GM18868 (cell line): ENCODE data around the gene ZNF213.
A peak's percentile ranks its signal among the peaks of the same experiment; 100 is the strongest.
"Not testable (repeated sequence)": the region's sequence is repeated elsewhere in the genome, so short reads cannot be mapped to it uniquely, and the experiment has no call there.

ENCODE experiments used
- ATAC-seq: cut with Tn5 transposase; IDR thresholded peaks from one replicate; pipeline ENCODE4 v1.9.1; 2021; ENCODE audit warnings: mild to moderate bottlenecking, moderate library complexity; ENCODE audit not compliant: unreplicated experiment

ZNF213 gene

DNA sequence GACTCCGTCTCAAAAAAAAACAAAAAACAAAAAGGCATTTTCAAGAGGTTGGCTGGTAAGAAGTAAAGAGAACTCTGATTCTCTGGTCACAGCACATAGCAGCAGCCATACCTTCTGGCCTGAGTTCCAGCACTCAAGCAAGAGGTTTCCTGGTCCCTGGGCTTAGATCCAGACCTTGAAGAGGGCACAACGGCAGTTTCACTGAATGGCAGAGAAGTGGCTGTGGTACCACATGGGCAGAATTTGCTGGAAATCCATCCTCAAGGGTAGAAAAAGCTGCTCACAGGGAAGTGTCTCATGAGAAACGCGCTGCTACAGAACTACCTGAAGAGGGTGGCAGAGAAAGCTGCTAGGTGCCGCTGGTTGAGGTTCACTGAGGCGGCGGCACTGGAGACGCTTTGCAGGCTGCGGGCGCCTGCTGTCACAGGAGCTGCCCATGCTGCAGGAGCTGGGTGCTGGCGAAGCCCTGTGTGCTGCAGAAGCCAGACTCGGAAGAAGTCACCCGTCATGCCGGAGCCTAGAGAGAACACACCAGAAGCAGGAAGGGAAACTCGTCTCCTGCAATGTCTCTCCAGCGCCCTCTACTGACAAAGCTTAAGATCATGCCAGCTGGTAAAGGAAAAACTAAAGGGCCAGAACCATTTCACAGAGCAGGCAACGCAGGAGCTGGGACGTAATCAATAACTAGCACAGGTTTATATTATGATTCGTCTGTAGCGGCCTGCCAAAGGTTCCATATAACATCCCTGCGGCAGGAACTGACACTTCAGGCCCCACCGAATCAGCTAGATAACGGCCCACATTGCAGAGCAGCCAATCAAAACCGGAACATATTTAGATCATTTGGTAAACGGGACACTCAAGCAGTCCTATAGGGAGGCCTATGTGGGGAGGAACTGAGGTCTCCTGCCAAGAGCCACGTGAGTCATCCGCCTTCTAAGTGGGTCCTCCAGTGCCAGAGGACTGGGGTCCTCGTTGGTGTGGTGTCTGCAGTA is 5.4 kb upstream of the ZNF213 start:
- ATAC-seq = peak; percentile 54

DNA sequence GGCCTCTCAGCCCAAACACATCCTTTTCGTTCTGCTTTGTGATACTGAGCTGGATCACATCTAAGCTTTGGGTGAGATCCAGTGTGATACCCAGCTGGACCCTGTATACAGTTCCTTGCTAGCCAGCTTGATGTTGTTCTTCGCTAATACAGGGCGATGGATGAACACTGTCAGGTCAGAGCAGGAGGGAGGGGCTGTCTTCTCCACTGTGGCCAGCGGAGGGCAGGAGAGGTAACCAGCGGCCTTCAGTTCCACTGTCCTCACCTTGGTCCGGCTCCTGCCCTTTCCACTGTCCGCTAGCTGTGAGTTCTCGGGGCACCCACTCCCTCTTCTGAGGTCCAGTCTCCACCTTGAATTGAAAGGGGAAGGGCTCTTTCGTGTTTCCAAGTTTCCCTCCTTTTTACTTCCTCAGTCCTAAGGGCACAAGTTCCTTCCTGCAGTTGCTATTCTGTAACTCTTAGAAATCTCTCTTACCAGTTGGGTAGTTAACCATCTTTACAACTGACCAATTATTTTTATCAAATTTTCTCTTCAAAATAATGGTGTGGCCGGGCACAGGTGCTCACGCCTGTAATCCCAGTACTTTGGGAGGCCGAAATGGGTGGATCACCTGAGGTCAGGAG is 3.0 kb upstream of the ZNF213 start:
- ATAC-seq = no peak

DNA sequence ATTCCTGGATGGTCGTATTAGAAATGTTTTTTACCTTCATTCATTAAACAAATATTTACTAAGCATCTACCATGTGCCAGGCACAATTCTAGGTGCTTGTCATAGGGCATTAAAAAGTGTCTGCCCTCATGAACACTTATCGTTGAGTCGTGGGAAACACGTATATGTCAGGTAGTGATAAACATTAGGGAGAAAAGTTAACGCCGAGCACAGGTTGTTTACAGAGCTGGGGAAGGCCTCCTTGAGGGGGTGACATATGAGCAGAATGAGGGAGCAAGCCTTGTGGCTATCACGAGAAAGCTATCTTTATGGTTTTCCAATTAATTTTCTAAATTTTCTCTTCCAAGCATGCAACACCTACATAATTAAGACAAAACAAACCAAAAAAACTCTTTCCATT is 985 bp upstream of the ZNF213 start:
- ATAC-seq = no peak

DNA sequence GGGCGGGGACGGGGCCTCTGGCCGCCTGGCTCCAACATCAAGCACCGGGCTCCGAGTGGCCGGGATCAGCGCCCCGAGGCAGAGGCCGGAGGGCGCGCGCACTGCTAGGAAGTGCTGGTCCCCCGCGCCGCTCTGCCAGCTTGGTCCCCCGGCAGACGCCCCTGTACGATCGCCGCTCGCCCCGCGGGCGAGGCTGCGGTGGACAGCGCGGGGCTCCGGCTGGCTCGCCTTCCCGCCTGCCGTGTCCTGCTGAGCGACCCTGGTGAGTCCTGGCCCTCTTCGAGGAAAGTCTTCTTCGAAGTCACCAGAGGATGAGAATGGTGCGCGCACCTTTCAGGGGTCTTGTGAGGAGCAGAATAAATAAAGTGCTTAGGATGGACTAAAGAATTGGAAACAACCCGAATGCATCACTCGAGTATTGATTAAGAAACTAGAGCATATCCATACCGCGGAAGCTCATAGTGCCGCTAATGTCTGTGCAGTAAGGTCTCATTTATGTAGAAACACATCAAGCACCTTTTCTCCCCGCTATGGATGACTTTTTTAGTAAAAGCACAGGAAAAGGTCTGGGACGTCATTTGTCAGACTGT is 392 bp downstream of the ZNF213 start:
- ATAC-seq = peak; percentile 6

DNA sequence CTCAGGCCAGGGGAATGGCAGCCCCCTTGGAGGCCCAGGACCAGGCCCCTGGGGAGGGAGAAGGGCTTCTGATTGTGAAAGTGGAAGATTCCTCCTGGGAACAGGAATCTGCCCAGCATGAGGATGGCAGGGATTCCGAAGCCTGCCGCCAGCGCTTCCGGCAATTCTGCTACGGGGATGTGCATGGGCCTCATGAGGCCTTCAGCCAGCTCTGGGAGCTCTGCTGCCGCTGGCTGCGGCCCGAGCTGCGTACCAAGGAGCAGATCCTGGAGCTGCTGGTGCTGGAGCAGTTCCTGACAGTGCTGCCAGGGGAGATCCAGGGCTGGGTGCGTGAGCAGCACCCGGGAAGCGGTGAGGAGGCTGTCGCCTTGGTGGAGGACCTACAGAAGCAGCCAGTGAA is 2.4 kb downstream of the ZNF213 start:
- no peak for ATAC-seq

DNA sequence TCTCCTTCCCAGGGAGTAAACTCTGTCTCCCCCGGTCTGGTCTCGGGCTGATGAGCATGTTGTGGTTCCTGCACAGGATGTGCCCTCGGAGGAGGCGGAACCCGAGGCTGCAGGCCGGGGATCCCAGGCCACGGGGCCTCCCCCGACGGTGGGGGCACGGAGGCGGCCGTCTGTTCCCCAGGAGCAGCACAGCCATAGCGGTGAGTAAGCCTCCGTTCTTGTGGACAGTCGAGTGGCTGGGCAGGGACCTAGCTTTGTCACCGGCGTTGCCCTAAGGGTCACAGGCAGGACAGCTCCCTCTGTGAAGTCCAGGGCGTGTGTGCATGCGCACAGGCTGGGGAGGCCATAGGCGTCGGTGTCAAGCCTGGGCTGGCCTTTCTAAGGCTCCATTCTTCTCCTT is 3.5 kb downstream of the ZNF213 start:
- no peak for ATAC-seq

DNA sequence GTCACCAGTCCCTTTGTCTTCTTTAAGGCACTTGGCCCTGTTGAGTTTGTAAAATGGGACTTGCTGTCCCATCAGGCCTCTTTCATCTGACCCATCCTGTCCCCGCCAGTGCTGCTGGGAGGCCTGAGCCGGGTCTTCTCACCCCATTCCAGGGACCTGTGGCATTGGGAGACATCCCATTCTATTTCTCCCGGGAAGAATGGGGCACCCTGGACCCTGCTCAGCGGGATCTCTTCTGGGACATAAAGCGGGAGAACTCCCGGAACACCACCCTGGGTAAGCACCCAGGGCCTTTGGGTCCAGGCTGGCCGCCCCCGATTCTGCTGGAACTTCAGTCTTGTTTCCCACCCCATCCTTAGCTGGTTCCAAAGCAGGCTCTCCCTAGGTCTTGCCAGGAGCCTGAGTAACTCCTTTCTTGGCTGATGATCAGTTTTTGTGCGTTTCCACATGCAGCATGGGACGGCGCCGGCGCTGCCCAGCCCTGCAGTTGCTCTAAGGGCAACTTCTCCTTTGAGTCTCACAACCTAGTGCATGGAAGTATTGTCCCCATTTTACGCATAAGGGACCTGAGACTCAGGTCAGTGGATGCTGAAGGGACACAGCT is 4.1 kb downstream of the ZNF213 start:
- no peak for ATAC-seq

DNA sequence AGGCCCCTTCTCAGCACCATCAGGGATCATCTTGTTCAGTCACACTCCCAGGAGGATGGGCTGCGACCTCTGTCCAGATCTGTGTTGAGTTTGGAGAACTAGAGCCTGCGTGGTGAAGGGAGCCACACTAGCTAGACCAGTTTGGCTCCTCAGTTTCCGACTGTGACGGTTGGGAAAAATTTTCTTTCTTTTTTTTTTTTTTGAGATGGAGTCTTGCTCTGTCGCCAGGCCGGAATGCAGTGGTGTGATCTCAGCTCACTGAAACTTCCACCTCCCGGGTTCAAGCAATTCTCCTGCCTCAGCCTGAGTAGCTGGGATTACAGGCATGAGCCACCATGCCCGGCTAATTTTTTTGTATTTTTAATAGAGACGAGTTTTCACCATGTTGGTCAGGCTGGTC is 4.7 kb downstream of the ZNF213 start:
- not testable (repeated sequence) for ATAC-seq

DNA sequence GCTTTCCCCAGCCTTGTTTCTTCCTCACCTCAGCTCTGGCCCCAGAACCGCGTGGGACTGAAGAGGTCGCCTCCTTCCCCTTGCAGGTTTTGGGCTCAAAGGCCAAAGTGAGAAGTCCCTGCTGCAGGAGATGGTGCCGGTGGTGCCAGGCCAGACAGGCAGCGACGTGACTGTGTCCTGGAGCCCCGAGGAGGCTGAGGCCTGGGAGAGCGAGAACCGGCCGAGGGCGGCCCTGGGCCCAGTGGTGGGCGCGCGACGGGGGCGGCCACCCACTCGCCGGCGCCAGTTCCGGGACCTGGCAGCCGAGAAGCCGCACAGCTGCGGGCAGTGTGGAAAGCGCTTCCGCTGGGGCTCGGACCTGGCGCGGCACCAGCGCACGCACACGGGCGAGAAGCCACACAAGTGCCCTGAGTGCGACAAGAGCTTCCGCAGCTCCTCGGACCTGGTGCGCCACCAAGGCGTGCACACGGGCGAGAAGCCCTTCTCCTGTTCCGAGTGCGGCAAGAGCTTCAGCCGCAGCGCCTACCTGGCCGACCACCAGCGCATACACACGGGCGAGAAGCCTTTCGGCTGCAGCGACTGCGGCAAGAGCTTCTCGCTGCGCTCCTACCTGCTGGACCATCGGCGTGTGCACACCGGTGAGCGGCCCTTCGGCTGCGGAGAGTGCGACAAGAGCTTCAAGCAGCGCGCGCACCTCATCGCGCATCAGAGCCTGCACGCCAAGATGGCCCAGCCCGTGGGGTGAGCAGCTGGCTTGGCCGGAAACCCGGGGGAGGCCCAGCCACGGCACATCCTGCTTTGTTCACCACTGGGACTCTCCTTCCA is 6.0 kb downstream of the ZNF213 start:
- no peak for ATAC-seq

DNA sequence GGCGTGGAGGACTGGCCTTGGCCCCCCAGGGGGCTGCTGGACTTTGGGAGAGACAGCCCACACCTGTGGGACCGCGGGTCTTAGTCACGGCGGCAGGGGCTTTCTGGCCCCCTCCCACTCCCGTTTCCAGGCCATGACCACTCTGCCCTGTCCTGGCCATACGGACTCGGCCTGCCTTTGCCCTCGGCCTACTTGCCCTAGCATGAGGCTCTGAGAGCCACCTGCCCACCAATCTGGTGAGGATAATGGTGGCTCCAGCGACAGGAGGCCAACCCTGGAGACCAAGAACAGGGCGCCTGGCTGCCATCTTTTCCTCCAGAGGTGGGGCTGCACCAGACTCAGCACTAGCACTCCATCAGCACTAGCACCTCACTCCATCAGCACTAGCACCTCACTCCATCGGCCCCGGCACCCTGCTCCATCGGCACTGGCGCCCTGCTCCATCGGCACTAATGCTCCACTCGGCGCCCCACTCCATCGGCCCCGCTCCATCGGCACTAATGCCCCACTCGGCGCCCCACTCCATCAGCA is 7.0 kb downstream of the ZNF213 start:
- ATAC-seq = no peak

DNA sequence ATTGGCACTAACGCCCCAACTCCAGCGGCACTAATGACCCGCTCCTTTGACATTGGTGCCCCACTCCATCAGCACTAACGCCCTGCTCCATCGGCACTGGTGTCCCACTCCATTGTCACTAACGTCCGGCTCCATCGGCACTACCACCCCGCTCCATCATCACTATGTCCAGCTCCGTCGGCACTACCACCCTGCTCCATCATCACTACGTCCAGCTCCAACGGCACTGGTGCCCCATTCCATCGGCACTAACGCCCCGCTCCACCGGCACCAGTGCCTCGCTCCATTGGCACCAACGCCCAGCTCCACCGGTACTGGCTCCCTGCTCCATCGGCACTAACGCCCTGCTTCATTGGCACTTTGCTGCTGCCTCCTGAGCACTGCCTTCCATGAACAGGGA is 7.5 kb downstream of the ZNF213 start:
- no peak for ATAC-seq

DNA sequence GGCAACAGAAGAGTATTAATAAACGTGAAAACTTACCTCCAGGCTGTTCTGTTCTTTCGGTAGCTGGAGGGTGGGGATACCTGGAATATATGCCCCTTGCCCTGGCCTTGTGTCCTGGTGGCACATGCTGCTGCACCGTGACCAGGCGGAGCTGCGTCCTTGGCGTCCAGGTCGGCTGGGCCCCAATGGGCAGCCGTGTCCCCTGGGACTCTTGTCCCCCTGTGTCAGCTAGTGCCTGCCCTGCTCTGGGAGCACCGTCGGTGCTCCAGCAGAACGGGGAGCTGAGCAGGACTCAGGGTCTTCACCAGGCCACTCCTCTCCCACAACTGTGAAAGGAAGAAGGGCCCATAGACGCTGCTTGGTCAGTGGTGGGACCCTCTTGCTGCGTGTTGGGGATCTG is 7.9 kb downstream of the ZNF213 start:
- ATAC-seq = no peak

DNA sequence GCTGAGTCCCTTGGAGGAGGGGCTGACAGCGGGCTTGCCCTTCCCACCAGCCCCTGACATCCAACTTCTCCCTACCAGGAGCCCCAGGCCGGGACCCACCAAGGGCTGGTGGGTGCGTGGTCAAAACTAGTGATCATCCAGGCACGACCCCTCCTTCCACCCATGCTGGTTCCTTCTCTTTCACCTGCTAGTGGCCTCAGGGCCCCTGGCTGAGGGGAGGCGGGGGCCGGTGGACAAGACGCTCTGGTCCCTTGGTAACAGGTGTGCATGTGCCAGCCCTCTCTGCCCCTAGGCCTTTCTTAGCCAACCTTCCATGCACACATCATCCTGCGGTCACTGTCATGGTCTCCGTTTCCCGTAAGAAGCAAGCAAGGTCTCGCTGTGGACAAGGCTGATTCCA is 8.4 kb downstream of the ZNF213 start:
- ATAC-seq = no peak

DNA sequence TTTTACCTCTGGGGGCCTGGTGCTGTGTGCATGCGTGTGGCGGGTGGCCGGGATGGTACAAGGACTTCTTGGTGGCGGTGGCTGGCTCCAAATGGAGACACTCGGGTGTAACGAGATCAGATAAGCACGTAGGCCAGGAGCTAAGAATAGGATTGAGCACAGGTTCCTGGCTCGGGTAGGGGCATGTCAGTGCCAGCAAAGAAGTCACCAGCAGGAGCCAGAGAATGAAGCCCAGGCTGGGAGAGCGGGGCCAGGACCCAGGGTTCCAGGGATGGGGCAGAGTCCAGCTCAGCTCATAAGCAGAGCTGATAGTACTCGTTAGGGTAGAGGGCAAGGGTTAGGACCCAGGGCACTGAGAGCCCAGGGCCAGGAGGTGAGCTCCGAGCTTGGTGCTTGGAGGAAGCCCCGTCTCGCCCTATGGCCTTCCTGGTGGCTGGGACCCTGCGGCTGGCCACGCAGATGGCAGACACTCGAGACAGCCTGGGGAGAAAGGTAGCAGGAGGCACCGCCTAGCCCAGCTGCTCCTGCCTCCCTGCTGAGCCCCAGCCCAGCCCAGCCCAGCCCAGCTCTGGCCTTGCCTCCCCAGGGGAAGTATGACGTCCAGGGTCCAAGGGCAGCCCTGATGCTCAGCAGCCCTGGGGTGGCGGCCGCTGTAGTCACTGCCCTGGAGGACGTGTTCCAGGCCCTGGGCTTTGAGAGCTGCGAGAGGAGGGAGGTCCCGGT is 8.9 kb downstream of the ZNF213 start:
- ATAC-seq = no peak

DNA sequence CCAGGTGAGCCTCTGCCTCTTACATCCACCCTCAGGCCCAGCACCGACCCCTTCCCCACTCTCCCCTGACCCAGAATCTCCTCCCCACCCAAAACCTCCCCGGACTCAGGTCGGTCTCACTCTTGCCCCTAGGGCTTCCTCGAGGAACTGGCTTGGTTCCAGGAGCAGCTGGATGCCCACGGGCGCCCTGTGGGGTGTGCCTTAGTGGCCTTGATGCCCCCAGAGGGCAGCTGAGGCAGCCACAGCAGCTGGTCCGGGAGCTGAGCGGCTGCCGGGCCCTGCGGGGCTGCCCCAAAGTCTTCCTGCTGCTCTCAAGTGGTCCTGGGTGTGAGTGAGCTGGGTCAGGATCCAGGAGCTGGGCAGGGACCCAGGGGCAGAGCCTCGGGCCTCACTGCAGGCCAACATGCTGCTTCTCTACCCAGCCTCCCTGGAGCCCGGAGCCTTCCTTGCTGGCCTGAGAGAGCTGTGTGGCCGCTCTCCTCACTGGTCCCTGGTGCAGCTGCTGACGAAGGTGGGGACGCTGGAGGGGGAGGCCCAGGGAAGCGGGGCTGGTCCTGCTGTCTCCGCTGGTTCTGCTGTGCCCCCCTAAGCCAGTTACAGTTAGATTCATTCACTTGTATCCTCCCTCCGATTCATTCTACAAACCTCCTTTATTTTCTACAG is 9.6 kb downstream of the ZNF213 start:
- no peak for ATAC-seq

DNA sequence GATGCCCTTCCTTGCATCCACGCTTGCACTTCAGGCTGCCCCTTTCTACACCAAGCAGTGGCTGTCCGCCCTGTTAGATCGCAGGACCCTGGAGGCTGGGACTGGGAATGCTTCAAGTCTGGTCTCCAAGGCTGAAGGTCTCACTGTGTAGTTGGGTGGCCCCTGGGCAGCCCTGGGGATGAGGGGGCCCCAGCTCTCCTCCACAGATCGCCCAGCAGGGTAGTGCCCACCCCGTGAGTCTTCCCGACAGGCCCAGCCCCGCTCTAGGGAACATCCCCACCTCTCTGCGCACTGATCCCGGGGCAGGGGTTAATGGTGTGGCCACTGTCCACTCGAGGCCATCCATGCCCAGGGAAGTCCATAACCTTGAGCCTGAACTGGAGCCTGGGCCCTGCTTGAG is 10.3 kb downstream of the ZNF213 start:
- no peak for ATAC-seq

DNA sequence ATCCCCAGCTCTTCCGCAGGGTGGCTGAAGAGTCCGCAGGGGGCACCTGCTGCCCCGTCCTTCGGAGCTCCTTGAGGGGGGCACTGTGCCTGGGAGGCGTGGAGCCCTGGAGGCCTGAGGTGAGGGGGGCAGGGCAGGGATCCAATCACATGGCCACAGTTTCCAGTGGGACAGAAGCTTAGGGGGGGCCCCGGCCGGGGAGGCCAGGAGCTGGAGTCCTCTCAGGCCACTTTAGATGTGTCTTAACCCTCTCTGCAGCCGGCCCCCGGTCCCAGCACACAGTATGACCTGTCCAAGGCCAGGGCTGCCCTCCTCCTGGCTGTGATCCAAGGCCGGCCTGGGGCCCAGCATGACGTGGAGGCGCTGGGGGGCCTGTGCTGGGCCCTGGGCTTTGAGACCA is 10.8 kb downstream of the ZNF213 start:
- no peak for ATAC-seq

DNA sequence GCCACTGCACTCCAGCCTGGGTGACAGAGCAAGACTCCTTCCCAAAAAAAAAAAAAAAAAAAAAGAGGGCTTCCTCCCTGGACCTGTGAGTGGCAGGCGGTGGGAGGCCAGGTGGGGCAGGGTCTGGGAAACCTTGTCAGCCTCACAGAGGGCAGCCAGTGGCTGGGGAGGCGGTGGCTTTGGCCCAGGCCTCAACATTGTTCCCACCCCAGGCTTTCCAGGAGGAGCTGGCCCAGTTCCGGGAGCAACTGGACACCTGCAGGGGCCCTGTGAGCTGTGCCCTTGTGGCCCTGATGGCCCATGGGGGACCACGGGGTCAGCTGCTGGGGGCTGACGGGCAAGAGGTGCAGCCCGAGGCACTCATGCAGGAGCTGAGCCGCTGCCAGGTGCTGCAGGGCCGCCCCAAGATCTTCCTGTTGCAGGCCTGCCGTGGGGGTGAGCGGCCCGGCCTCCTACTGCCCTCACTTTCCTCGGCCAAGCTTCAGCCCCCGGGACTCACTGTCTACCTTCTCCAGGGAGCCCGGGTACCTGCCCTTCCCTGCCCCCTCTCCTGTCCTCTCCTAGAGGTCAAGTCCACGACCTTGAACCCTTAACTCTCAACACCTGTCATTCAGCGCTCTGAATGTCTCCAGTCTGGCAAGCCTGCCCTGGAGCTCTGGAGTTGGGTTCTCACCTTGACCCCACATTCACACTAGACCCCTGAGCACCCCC is 12.4 kb downstream of the ZNF213 start:
- no peak for ATAC-seq

DNA sequence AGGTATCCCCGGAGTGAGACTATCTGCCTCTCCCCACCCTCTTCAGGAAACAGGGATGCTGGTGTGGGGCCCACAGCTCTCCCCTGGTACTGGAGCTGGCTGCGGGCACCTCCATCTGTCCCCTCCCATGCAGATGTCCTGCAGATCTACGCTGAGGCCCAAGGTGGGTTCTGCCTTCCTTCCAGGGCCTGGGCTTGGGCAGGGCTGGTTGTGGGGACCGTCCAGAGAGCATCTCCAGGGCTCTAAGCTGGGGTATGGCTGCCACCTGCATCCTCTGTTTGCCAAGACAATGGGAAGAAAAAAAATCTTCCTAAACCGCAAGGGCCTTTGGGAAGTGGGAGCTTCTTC is 12.9 kb downstream of the ZNF213 start:
- ATAC-seq = no peak
